Activated CD4-positive, alpha-beta T cell treated with anti-CD3 and anti-CD28 coated beads for 36 hours (primary cell): Measurements from ENCODE around the gene GRM2. TPM values are rescaled to one million over a fixed set of nuclear protein-coding genes. Genes with fewer than 3 reads are reported as not detected.

ENCODE experiments used
- ATAC-seq: fragments of 200-7000 bp; cut with Tn5 transposase; one replicate; pipeline ENCODE4 v1.10.0; 2021; ENCODE audit warnings: mild to moderate bottlenecking, moderate library complexity
- CTCF ChIA-PET: fragments of 350-600 bp; sonication (Branson Sonifier 250); formaldehyde crosslinking; loops from one replicate; lab custom pipeline; 2021; ENCODE audit warnings: antibody characterized with exemption; lab: Charles Lee
- POLR2A ChIA-PET: fragments of 350-600 bp; sonication (Branson Sonifier 250); formaldehyde crosslinking; loops from one replicate; lab custom pipeline; 2021; ENCODE audit warnings: antibody characterized with exemption, inconsistent platforms; lab: Charles Lee
- DNase-seq: peaks from one replicate; pipeline ENCODE4 v3.0.0-alpha.2; 2020
- H3K27ac Mint-ChIP-seq: one replicate; pipeline ENCODE4 v1.8.0; 2021; ENCODE audit warnings: mixed read lengths
- H3K27me3 Mint-ChIP-seq: one replicate; pipeline ENCODE4 v1.8.0; 2021; ENCODE audit warnings: mixed read lengths
- H3K36me3 Mint-ChIP-seq: one replicate; pipeline ENCODE4 v1.8.0; 2021; ENCODE audit warnings: low read depth, mixed read lengths
- H3K4me1 Mint-ChIP-seq: one replicate; pipeline ENCODE4 v1.8.0; 2021; ENCODE audit warnings: mixed read lengths
- H3K4me3 Mint-ChIP-seq: one replicate; pipeline ENCODE4 v1.8.0; 2021; ENCODE audit warnings: mild to moderate bottlenecking, moderate library complexity, mixed read lengths
- H3K9me3 Mint-ChIP-seq: one replicate; pipeline ENCODE4 v1.8.0; 2021; ENCODE audit warnings: low read depth, mixed read lengths
- intact Hi-C, 2 experiments: fragments of 100-400 bp; cut with DNase I in 1 of 2; cut with micrococcal nuclease in 1 of 2; formaldehyde crosslinking; loops; one replicate each; pipeline versions ENCODE4 v1.14.2 to v1.15.1; 2022 to 2024; cut with DNase I, micrococcal nuclease
- total RNA-seq, 2 experiments: library from RNA; stranded (reverse); gene quantifications; one replicate each; pipeline ENCODE4 v1.2.3, GENCODE V29; 2021

Gene GRM2
- total RNA-seq: under 1 TPM; 0.27 to 0.47 TPM

DNA sequence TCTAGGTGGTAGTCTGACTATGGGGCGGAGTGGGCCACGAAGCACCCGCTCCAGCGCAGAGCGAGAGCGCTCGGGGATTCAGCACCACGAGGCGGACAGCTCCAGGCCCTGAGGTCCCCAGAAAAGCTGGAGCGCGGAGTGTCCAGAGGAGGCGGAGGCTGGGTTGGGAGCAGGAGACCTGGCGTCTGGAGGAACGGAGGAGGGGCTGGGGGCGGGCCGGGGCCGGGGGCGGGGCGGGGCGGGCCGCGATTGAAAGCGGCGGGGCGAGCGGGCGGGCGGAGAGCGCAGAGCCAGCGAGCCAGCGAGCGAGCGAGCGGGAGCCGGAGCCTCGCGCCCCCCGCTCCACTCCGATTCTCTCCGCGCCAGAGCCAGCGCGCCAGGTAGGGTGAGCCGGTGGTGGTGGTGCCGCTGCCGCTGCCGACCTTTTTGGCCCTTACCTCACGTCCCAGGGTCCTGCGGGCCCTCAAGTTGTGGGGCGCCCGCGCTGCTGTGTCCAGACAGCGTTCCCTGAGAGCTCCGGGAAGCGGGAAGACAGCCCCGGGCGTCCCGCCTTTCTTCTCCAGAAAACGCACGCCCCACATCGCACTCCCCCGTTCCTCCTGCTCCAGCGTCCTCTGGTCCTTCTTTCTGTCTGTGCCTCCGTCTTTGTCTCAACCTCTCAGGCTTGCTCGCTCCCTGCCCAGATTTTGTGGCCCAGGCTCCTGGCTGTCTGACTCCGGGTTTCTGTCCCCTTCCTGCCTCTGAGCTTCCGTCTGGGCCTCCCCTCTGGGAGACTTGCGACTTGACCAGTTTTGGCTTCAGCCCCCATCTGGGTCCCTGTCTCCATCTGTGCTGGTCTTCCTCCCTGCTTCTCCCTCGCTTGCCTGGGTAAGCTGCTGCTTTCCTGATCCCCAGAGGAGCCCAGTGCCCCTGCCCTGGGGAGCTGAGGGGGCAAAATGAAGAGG is at the start of gene GRM2:
Gene GRM2, plus strand, starts transcription at position 281 of the 944 bp plus-strand sequence. CDS start 1,916 bp downstream, outside the sequence.
- ChIA-PET POLR2A (no interaction called here), CTCF (interaction anchor here (0.5 to 0.6 kb wide), 2 partner anchors 409 to 491 kb away, joined by 3 to 4 read pairs; no protein-coding TSS in a partner anchor)
- H3K9me3 Mint-ChIP-seq: no peaks in the 10 kb centered on the region
- H3K27me3 Mint-ChIP-seq: no peaks in the 10 kb centered on the region
- DNase-seq (peak; percentile 66), ATAC-seq (peak; percentile 50)
- H3K27ac Mint-ChIP-seq: no peak within 1 kb of the TSS
- intact Hi-C loops: no loop called here
- peaks cover 16% of the 10 kb centered on the region for H3K4me1 Mint-ChIP-seq
- H3K36me3 Mint-ChIP-seq: peaks cover 2% of the 10 kb centered on the region
- no peak within 1 kb of the TSS for H3K4me3 Mint-ChIP-seq

GRCh38 chr3:51657234-51657633 is 49.6 kb upstream of the GRM2 start:
- Mint-ChIP-seq H3K4me1 (no peaks in the 10 kb centered on the region), H3K27me3 (no peaks in the 10 kb centered on the region), H3K4me3 (no peak overlapping the region), H3K36me3 (peaks cover 41% of the 10 kb centered on the region), H3K9me3 (peaks cover 1% of the 10 kb centered on the region), H3K27ac (no peak overlapping the region)
- DNase-seq (no peak), ATAC-seq (no peak)
- intact Hi-C loops: no loop called here
- ChIA-PET POLR2A (no interaction called here), CTCF (interaction anchor here (0.8 to 1.5 kb wide), 3 partner anchors 11 to 24 kb away, joined by 3 to 5 read pairs (median 4); no protein-coding TSS in a partner anchor)

DNA sequence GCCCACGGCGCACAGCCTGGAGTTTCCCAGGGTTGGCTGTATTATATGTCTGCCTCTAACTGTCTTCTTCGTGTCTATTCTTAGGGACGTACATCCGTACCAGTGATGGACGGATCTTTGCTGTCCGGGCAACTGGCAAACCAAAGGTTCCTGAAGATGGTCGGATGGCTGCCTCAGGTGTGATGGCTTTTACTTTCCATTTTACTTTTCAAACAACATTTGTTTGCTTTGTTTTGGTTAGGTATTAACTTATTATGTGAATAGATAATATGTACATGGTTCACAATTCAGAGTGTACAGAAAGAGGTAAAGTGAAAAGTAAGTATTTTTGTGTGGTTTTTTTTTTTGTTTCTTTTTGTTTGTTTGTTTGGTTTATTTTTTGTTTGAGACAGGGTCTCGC is 46.9 kb upstream of the GRM2 start:
- H3K4me3 Mint-ChIP-seq: no peak overlapping the region
- no peaks in the 10 kb centered on the region for H3K9me3 Mint-ChIP-seq
- peaks cover 46% of the 10 kb centered on the region for H3K36me3 Mint-ChIP-seq
- DNase-seq: no peak
- H3K27ac Mint-ChIP-seq: no peak overlapping the region
- intact Hi-C loops: no loop called here
- ChIA-PET CTCF (interaction anchor here (0.6 to 1.3 kb wide), 2 partner anchors 9 to 92 kb away, joined by 3 to 8 read pairs; no protein-coding TSS in a partner anchor), POLR2A (no interaction called here)
- H3K27me3 Mint-ChIP-seq: no peaks in the 10 kb centered on the region
- H3K4me1 Mint-ChIP-seq: no peaks in the 10 kb centered on the region
- no peak for ATAC-seq

DNA sequence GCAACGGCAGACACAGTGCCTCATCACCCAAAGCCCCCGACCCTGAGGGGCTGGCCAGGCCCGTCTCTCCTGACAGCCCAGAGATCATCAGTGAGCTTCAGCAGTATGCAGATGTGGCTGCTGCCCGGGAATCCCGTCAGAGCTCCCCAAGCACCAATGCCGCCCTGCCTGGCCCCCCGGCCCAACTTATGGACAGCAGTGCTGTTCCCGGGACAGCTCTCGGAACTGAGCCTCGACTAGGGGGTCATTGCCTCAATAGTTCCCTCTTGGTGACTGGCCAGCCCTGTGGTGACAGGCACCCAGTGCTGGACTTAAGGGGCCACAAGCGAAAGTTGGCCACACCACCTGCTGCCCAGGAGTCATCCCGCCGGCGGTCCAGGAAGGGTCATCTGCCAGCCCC is 44.4 kb upstream of the GRM2 start:
- ChIA-PET POLR2A (no interaction called here), CTCF (interaction anchor here (1.0 kb wide), 2 partner anchors 19 to 163 kb away, joined by 4 to 5 read pairs; partner anchors contain the start of gene DCAF1)
- Mint-ChIP-seq H3K4me3 (no peak overlapping the region), H3K4me1 (peaks cover 3% of the 10 kb centered on the region), H3K27ac (no peak overlapping the region), H3K27me3 (no peaks in the 10 kb centered on the region), H3K9me3 (no peaks in the 10 kb centered on the region), H3K36me3 (peaks cover 35% of the 10 kb centered on the region)
- intact Hi-C loops: no loop called here
- DNase-seq (no peak), ATAC-seq (no peak)

GRCh38 chr3:51668756-51669155 is 38.1 kb upstream of the GRM2 start:
- POLR2A ChIA-PET: interaction anchor here (1.9 kb wide), 1 partner anchor 170 kb away, joined by 11 read pairs; no protein-coding TSS in a partner anchor
- no peak overlapping the region for H3K4me3 Mint-ChIP-seq
- H3K27ac Mint-ChIP-seq: no peak overlapping the region
- H3K9me3 Mint-ChIP-seq: no peaks in the 10 kb centered on the region
- no peak for ATAC-seq
- DNase-seq: no peak
- peaks cover 4% of the 10 kb centered on the region for H3K36me3 Mint-ChIP-seq
- H3K27me3 Mint-ChIP-seq: no peaks in the 10 kb centered on the region
- CTCF ChIA-PET: interaction anchor here (0.7 to 10.0 kb wide), 21 partner anchors 7 to 279 kb away, joined by 3 to 143 read pairs (median 5); partner anchors contain the start of gene DCAF1
- intact Hi-C loops: loop anchor here (1.0 to 2.0 kb wide), 2 partner anchors 26 to 166 kb away; no protein-coding TSS in a partner anchor
- peaks cover 36% of the 10 kb centered on the region for H3K4me1 Mint-ChIP-seq

- Mint-ChIP-seq H3K27me3 (no peaks in the 10 kb centered on the region), H3K4me1 (peaks cover 43% of the 10 kb centered on the region), H3K9me3 (no peaks in the 10 kb centered on the region), H3K4me3 (peak overlapping the region; percentile 79), H3K27ac (peak overlapping the region; percentile 51), H3K36me3 (peaks cover 4% of the 10 kb centered on the region)
- ATAC-seq: peak; percentile 43
- ChIA-PET POLR2A (interaction anchor here (0.6 to 1.9 kb wide), 5 partner anchors 12 to 606 kb away, joined by 3 to 11 read pairs (median 5); no protein-coding TSS in a partner anchor), CTCF (interaction anchor here (0.6 to 10.0 kb wide), 42 partner anchors 8 to 1220 kb away, joined by 3 to 143 read pairs (median 4); partner anchors contain the start of genes DCAF1, MANF and RAD54L2)
- DNase-seq: peak; percentile 92
- intact Hi-C loops: loop anchor here (1.0 to 10.0 kb wide), 5 partner anchors 27 to 1335 kb away; partner anchors contain the start of genes MAPKAPK3 (in 1 of the 2) and UQCC5 (in 1 of the 2)
These were observed 37.4 kb upstream of the GRM2 start for GRCh38 chr3:51669241-51670052.

GRCh38 chr3:51670053-51670822 is 36.6 kb upstream of the GRM2 start:
- DNase-seq: peak; percentile 39
- H3K4me1 Mint-ChIP-seq: peaks cover 51% of the 10 kb centered on the region
- no peaks in the 10 kb centered on the region for H3K9me3 Mint-ChIP-seq

GRCh38 chr3:51670823-51671733 is 35.8 kb upstream of the GRM2 start, which contains the start of gene TEX264:
TEX264 (plus strand) TSS chr3:51671252; CDS start chr3:51674305, 3,053 bp downstream.
- DNase-seq: peak; percentile 94
- peak within 1 kb of the TSS; percentile 74 for H3K27ac Mint-ChIP-seq
- ATAC-seq: peak; percentile 66
- no peaks in the 10 kb centered on the region for H3K9me3 Mint-ChIP-seq
- H3K4me1 Mint-ChIP-seq: peaks cover 56% of the 10 kb centered on the region
- intact Hi-C loops: loop anchor here (1.0 to 10.0 kb wide), 12 partner anchors 11 to 1336 kb away; partner anchors contain the start of genes MANF (in 2 of the 2), DCAF1 (in 1 of the 2), MAPKAPK3 (in 1 of the 2) and PARP3 (in 1 of the 2)
- H3K4me3 Mint-ChIP-seq: peak within 1 kb of the TSS; percentile 79
- POLR2A ChIA-PET: interaction anchor here (1.2 to 1.9 kb wide), 5 partner anchors 11 to 172 kb away, joined by 4 to 11 read pairs (median 5); partner anchors contain the start of gene DCAF1
- H3K36me3 Mint-ChIP-seq: peaks cover 10% of the 10 kb centered on the region
- CTCF ChIA-PET: interaction anchor here (0.6 to 10.0 kb wide), 16 partner anchors 10 to 1102 kb away, joined by 3 to 143 read pairs (median 4); partner anchors contain the start of genes DCAF1, HEMK1 and RAD54L2
- no peaks in the 10 kb centered on the region for H3K27me3 Mint-ChIP-seq

More at GRCh38 chr3:51670053-51670822, 36.6 kb upstream of the GRM2 start:
- ChIA-PET CTCF (interaction anchor here (0.6 to 10.0 kb wide), 39 partner anchors 8 to 1221 kb away, joined by 3 to 143 read pairs (median 4); partner anchors contain the start of genes DCAF1, MANF and RAD54L2), POLR2A (interaction anchor here (0.6 to 1.9 kb wide), 6 partner anchors 12 to 866 kb away, joined by 3 to 11 read pairs (median 4); no protein-coding TSS in a partner anchor)
- Mint-ChIP-seq H3K36me3 (peaks cover 3% of the 10 kb centered on the region), H3K27me3 (no peaks in the 10 kb centered on the region), H3K4me3 (peak overlapping the region; percentile 79), H3K27ac (peak overlapping the region; percentile 51)
- intact Hi-C loops: loop anchor here in 1 of 2 experiments (2.0 to 10.0 kb wide), 3 partner anchors 867 to 1335 kb away; partner anchors contain the start of genes MAPKAPK3 and UQCC5
- no peak for ATAC-seq
